Fibroblast of pulmonary artery (primary cell): ENCODE data around the gene ZNF835.

Experiments
- DNase-seq: peaks from one replicate; pipeline ENCODE4 v3.0.0-alpha.2; 2010; ENCODE audit warnings: low read depth
- H3K4me3 ChIP-seq: replicated peaks from 2 replicates; pipeline ENCODE4 v1.5.1; 2011; ENCODE audit warnings: low read depth, mild to moderate bottlenecking, control low read depth, low read length, moderate library complexity
- TF ChIP-seq, protein P1 (sequence below): IDR thresholded peaks from 2 replicates; pipeline ENCODE4 v1.5.1; 2011; ENCODE audit warnings: mild to moderate bottlenecking, control low read depth, low read length, inconsistent platforms; ENCODE audit errors: missing control alignments

Gene ZNF835

GRCh38 chr19:56671613-56671994 lies at the start of gene ZNF835:
Gene ZNF835 (minus strand): TSS chr19:56671757. CDS start chr19:56665198, 6,559 bp downstream.
- TF ChIP-seq, protein P1, sequence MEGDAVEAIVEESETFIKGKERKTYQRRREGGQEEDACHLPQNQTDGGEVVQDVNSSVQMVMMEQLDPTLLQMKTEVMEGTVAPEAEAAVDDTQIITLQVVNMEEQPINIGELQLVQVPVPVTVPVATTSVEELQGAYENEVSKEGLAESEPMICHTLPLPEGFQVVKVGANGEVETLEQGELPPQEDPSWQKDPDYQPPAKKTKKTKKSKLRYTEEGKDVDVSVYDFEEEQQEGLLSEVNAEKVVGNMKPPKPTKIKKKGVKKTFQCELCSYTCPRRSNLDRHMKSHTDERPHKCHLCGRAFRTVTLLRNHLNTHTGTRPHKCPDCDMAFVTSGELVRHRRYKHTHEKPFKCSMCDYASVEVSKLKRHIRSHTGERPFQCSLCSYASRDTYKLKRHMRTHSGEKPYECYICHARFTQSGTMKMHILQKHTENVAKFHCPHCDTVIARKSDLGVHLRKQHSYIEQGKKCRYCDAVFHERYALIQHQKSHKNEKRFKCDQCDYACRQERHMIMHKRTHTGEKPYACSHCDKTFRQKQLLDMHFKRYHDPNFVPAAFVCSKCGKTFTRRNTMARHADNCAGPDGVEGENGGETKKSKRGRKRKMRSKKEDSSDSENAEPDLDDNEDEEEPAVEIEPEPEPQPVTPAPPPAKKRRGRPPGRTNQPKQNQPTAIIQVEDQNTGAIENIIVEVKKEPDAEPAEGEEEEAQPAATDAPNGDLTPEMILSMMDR: no peak
- peak within 1 kb of the TSS; percentile 7 for H3K4me3 ChIP-seq
- DNase-seq: peak; percentile 22

- no peak overlapping the region for H3K4me3 ChIP-seq
- TF ChIP-seq, protein P1: no peak
- no peak for DNase-seq
These were observed 48.7 kb upstream of the ZNF835 start for GRCh38 chr19:56720281-56720680.

GRCh38 chr19:56718231-56718630 lies 46.7 kb upstream of the ZNF835 start:
- no peak overlapping the region for H3K4me3 ChIP-seq
- TF ChIP-seq, protein P1: no peak
- no peak for DNase-seq

DNA sequence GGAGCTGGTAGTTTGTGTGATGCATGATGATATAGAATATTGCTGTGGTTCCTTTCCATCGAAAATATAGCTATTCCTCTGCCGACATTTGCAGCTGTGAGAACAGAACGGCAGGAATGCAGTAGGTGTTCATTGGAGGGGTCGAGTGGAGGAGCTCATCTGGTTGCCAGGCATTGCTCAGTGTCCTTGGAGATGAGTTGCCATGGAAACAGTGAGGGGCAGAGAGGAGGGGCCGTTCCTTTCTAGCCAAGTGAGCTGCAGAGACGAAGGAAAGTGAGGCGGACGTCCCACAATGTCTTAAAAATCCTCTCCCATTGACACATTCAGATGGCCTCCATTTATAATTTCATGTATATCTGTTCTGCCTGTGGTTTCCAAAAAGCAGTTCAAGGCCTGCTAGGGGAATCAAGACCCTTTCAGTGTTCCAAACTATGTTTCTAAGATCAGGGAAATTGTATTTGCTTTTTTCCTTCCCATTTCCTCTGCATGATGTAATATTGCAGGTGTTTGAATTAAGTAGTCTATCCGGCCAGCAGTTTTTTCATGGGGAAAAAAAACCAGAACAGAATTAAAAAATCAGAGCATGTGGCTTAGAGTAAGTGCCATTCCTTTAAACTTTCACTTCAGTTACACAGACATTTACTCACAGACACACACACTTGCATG lies 41.2 kb upstream of the ZNF835 start:
- TF ChIP-seq, protein P1: no peak
- H3K4me3 ChIP-seq: no peak overlapping the region
- DNase-seq: no peak

DNA sequence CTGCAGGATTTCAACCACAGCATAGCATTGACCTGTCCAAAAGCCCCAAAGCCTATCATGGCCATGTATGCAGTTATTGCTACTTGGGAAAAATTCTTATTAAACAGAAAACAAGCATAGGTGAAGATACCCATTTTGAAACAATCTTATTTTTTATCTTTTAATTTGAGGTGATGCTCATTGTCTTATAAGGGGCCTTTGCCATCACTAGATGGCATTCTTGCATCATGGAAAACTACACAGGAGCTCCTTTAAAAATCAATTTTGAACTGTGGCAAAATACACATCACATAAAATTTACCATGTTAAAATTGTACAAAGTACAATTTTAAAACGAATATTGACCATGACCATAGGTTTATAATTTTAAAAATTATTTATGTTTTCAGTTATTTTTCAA lies 38.9 kb upstream of the ZNF835 start:
- DNase-seq: no peak
- no peak overlapping the region for H3K4me3 ChIP-seq
- TF ChIP-seq, protein P1: no peak

DNA sequence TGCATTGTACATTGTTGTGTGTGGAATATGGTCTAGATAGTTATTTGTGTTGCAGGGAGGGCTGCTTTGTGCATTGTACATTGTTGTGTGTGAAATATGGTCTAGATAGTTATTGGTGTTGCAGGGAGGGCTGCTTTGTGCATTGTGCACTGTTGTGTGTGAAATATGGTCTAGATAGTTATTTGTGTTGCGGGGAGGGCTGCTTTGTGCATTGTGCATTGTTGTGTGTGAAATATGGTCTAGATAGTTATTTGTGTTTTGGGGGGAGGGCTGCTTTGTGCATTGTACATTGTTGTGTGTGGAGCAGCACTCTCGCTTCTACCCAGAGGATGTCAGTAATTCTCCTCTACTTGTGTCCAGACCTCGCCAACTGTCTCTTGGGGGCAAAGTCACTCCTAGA lies 36.3 kb upstream of the ZNF835 start:
- DNase-seq: no peak
- H3K4me3 ChIP-seq: no peak overlapping the region
- TF ChIP-seq, protein P1: no peak

GRCh38 chr19:56705939-56706338 lies 34.4 kb upstream of the ZNF835 start:
- TF ChIP-seq, protein P1: no peak
- no peak for DNase-seq
- no peak overlapping the region for H3K4me3 ChIP-seq
